ENCODE measurements around the gene MDM2. TPM values are rescaled to one million over a fixed set of nuclear protein-coding genes. Genes with fewer than 3 reads are reported as not detected.
"Not testable (repeated sequence)": the region's sequence is repeated elsewhere in the genome, so short reads cannot be mapped to it uniquely, and the experiment has no call there.

MDM2 gene
- total and polyA plus RNA-seq, 2 donors (not counting 3 experiments of a cell fraction or from before 2014, with no cell fraction given): 16.7 to 270 TPM

- CTCF ChIA-PET: interaction anchor here (1.2 to 2.6 kb wide), 2 partner anchors 16 to 18 kb away, joined by 3 to 11 read pairs; no protein-coding TSS in a partner anchor
- H4K20me1 ChIP-seq (replicated peaks; ENCODE audit: control insufficient read depth, extremely low read depth, insufficient read depth, low read length): peaks cover 25% of the 10 kb centered on the region
- H3K9me1 ChIP-seq (replicated peaks; ENCODE audit: control insufficient read depth, extremely low read depth, insufficient read depth, low read length): not testable (repeated sequence)
These were observed 3.6 kb downstream of the MDM2 start for GRCh38 chr12:68811573-68811972.

GRCh38 chr12:68812553-68813241, 4.7 kb downstream of the MDM2 start:
- no peak for TF ChIP-seq POLR2A (IDR thresholded peaks at IDR 0.05; ENCODE audit: low read depth, low read length)
- no peak for TF ChIP-seq GATA2 (IDR thresholded peaks at IDR 0.05; ENCODE audit: insufficient read depth, insufficient read length, low read depth, low read length)
- no peak for TF ChIP-seq MAX (IDR thresholded peaks at IDR 0.05; ENCODE audit: insufficient read depth, insufficient read length)
- no peak for TF ChIP-seq JUN (IDR thresholded peaks at IDR 0.05; ENCODE audit: borderline replicate concordance, insufficient read depth, insufficient read length, low read depth)
- no peak for TF ChIP-seq POLR2AphosphoS5 (IDR thresholded peaks at IDR 0.05; ENCODE audit: insufficient read depth, low read depth, low read length)
- TF ChIP-seq EZH2 (IDR thresholded peaks at IDR 0.05; ENCODE audit: borderline replicate concordance, low read depth, low read length, severe bottlenecking): no peak
- TF ChIP-seq MYC (IDR thresholded peaks at IDR 0.05; ENCODE audit: low read depth, low read length): no peak
- TF ChIP-seq CTCF (IDR thresholded peaks at IDR 0.05; ENCODE audit: extremely low read depth in 1 of 2, insufficient read depth in 1 of 2, low read depth in 1 of 2, low read length in 2 of 2): no peak
- TF ChIP-seq FOS (IDR thresholded peaks at IDR 0.05; ENCODE audit: borderline replicate concordance, insufficient read depth, low read length): no peak
- no peaks in the 10 kb centered on the region for H3K9me1 ChIP-seq (replicated peaks; ENCODE audit: control insufficient read depth, extremely low read depth, insufficient read depth, low read length)
- H3K9me3 ChIP-seq (replicated peaks; ENCODE audit: control insufficient read depth, insufficient read depth, low read length): no peaks in the 10 kb centered on the region
- H3K4me1 ChIP-seq (ENCODE audit: control insufficient read depth, extremely low read depth, insufficient read depth, low read length): peaks cover 5% of the 10 kb centered on the region
- peaks cover 2 to 36% of the 10 kb centered on the region in 2 experiments for H3K36me3 ChIP-seq (ENCODE audit: control insufficient read depth in 2 of 2, extremely low read depth in 1 of 2, insufficient read depth in 2 of 2, low read length in 2 of 2)
- DNase-seq (ENCODE audit: low read depth, low spot score) (no peak), FAIRE-seq (no peak)
- peaks cover 30% of the 10 kb centered on the region for H4K20me1 ChIP-seq (replicated peaks; ENCODE audit: control insufficient read depth, extremely low read depth, insufficient read depth, low read length)
- peak overlapping the region; percentile 86 for H3K4me2 ChIP-seq (ENCODE audit: insufficient read depth, low read length)
- no TSS peak for BruUV-seq (replicated peaks)
- ChIA-PET POLR2A (interaction anchor here (1.0 to 1.5 kb wide), 3 partner anchors 9 to 66 kb away, joined by 4 to 5 read pairs (median 4); no protein-coding TSS in a partner anchor), CTCF (interaction anchor here (1.2 to 2.6 kb wide), 2 partner anchors 17 kb away, joined by 3 to 11 read pairs; no protein-coding TSS in a partner anchor)
- H3K27me3 ChIP-seq (ENCODE audit: control insufficient read depth in 2 of 2, insufficient read depth in 2 of 2, low read length in 2 of 2): no peaks in the 10 kb centered on the region
- intact Hi-C loops (cut with micrococcal nuclease): no loop called here
- peaks cover 86% of the 10 kb centered on the region for H3K79me2 ChIP-seq (ENCODE audit: control insufficient read depth, insufficient read depth, low read length)
- peak overlapping the region in 2 of 3 experiments; percentile 7 to 84 for H3K4me3 ChIP-seq (replicated peaks in 1 of 3; ENCODE audit: insufficient read depth in 1 of 3, low read depth in 1 of 3, low read length in 3 of 3)
- no peak overlapping the region for H2AFZ ChIP-seq (ENCODE audit: low read depth, low read length)
- H3K27ac ChIP-seq (ENCODE audit: insufficient read depth, low read depth, low read length): no peak overlapping the region
- H3K9ac ChIP-seq (replicated peaks; ENCODE audit: extremely low read depth, insufficient read depth, low read length): peak overlapping the region; percentile 13
- dilution Hi-C loops (cut with MboI; ENCODE audit: extremely low pct_ligation_motif_present, low sequenced_read_pairs): no loop called here

More at GRCh38 chr12:68811573-68811972, 3.6 kb downstream of the MDM2 start:
- H3K4me3 ChIP-seq (replicated peaks in 1 of 3; ENCODE audit: insufficient read depth in 1 of 3, low read depth in 1 of 3, low read length in 3 of 3): peak overlapping the region in 1 of 3 experiments; percentile 84
- H3K79me2 ChIP-seq (ENCODE audit: control insufficient read depth, insufficient read depth, low read length): peaks cover 79% of the 10 kb centered on the region
- POLR2A ChIA-PET: interaction anchor here (0.8 kb wide), 1 partner anchor 10 kb away, joined by 3 read pairs; no protein-coding TSS in a partner anchor
- peak overlapping the region; percentile 86 for H3K4me2 ChIP-seq (ENCODE audit: insufficient read depth, low read length)
- BruUV-seq (replicated peaks); H3K9ac ChIP-seq (replicated peaks; ENCODE audit: extremely low read depth, insufficient read depth, low read length); H3K9me3 ChIP-seq (replicated peaks; ENCODE audit: control insufficient read depth, insufficient read depth, low read length); H2AFZ ChIP-seq (ENCODE audit: low read depth, low read length); FAIRE-seq; DNase-seq (ENCODE audit: low read depth, low spot score); intact Hi-C loops (cut with micrococcal nuclease); H3K27ac ChIP-seq (ENCODE audit: insufficient read depth, low read depth, low read length); H3K27me3 ChIP-seq (ENCODE audit: control insufficient read depth in 2 of 2, insufficient read depth in 2 of 2, low read length in 2 of 2); dilution Hi-C loops (cut with MboI; ENCODE audit: extremely low pct_ligation_motif_present, low sequenced_read_pairs); H3K4me1 ChIP-seq (ENCODE audit: control insufficient read depth, extremely low read depth, insufficient read depth, low read length): not testable (repeated sequence)
- H3K36me3 ChIP-seq (ENCODE audit: control insufficient read depth in 2 of 2, extremely low read depth in 1 of 2, insufficient read depth in 2 of 2, low read length in 2 of 2): peaks cover 2 to 32% of the 10 kb centered on the region in 2 experiments
